Stimulated activated CD8-positive, alpha-beta memory T cell treated with anti-CD3 and anti-CD28 coated beads, Interleukin-7, amount 100 ng/mL, for 4 hours (primary cell): ENCODE data around the gene TMEM178B.

Experiments used
- DNase-seq, 2 donors: peaks; one replicate each; pipeline ENCODE4 v3.0.0-alpha.2; 2020; ENCODE audit warnings: low read depth in 2 of 2

The TMEM178B gene

DNA sequence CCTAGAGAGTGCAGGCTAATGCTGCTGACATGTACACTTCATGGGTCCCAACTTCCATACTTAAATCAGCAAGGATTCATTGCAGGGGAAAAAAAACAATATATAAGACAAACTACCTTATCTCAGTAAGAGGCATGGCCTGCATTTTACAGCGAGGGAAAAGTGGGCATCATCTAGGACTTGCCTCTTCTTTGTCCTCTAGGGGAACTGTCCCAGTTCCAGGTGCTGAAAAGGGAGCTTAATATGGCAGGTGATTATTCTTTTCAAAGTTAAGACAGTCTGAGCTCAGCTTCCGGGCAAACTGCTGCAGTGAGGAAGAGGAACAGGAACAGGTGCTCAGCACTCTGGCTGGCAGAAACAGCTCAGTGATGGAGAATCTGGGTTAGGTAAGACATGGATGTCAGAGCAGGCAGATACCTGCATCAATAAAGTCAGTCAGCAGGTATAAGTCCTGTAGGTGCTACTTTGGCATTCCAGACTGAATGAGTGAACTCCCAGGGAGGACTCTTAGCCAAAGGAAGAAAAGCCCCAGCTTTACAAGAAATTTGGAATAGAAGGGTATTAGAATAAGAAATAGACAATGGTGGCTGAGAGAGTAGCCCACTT lies 147.2 kb downstream of the TMEM178B start:
- DNase-seq: no peak

DNA sequence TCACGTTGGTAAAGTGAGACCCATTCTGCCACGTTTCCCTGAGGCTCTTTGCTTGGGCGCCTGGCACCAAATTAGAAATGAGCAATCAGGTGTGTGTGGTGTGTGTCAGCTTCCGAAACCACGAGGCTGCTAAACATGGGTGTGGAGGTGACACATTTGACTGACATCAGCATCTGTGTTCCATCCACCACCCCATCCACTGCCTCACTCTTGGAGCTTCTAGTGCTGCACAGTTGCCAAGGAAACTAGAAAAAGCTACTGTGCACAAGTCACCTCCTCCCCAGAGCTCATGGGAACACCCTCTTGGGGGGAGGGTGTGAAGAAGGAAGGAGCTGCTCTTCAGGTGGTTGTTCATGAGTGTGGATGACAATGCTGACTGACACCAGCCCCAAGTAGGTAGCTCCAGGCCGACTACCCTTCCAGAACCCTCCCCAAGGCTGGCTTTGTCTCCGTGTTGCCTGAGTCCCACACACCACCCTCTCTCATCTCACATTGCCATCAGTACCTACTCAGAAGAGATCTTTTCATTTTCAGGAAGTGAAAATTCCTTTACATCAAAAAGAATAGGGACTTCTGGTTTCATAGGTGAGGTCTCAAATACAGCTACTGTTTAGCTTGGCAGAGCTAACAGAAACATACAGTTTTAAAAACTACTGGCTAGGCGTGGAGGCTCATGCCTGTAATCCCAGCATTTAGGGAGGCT lies 152.2 kb downstream of the TMEM178B start:
- DNase-seq: no peak

DNA sequence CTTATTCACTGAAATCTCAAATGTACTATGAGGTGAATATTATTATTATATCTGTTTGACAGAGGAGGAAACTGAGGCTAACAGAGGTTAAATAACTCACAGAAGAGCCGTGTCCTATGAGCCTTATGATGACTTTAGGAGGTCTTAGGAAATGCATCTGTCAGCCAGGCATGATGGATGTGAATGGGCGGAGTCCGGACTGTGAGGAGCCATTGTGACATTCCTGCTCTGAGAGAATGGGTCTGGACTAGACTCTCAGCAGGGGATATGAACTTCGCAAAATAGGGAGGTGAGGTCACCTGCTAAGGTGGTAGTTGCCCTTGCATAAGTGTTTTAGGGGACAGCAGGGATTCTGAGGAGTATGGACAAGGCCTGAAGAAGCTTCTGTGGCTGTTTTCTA lies 153.6 kb downstream of the TMEM178B start:
- no peak for DNase-seq

DNA sequence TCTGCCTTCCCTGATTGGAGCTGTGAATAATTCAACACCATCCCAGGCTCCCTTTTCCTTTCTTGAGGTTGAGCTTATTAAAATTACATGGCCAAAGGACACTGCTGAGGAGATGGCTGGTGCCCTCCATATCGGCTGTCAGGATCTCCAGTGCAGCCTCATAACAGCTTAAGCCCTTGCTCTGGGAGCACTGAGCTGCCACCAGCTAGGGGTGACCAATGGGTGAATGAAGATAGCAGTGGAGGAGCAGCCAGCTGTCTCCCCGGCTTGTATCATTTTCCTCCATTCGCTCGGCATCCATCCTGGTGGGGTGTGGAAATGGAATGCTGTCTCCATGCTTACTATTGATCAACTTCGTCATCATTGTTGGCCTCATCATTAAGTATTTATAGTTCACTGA lies 154.6 kb downstream of the TMEM178B start:
- no peak for DNase-seq

DNA sequence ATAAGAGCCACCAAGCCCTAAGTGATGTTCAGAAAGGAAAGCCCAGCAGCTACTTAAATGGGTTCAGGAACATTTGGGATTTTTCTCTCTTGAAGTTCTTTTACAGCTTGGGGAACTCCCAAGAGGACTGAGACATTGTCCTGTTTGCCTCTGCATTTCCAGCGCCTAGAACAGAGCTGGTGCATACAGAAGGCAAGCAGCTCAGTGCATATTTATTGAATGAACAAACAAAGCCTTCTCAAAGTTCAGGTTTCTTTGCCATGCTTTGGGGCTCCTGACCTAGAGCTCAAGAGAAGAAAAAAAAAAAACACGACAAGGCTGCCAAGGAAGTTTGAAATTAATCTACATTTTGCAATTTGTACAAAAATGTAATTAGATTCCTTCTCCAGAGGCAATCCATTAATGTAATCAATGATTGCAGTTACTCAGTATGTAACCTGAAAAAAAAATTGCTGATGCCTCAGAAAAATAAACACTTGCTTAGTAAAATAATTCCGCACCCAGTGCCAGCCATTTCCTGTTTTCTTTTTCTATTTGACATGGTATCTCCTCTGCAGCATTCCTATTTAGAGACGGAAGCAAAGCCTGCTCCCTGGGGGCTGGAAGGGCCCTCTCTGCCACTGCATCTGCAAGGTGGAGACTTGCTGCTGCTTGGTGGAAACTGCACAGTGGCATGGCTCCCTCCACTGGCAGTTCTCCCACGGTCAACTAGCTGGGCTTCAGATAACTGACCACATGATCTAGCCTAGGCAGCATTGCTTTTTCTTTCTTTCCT lies 157.3 kb downstream of the TMEM178B start:
- no peak for DNase-seq

DNA sequence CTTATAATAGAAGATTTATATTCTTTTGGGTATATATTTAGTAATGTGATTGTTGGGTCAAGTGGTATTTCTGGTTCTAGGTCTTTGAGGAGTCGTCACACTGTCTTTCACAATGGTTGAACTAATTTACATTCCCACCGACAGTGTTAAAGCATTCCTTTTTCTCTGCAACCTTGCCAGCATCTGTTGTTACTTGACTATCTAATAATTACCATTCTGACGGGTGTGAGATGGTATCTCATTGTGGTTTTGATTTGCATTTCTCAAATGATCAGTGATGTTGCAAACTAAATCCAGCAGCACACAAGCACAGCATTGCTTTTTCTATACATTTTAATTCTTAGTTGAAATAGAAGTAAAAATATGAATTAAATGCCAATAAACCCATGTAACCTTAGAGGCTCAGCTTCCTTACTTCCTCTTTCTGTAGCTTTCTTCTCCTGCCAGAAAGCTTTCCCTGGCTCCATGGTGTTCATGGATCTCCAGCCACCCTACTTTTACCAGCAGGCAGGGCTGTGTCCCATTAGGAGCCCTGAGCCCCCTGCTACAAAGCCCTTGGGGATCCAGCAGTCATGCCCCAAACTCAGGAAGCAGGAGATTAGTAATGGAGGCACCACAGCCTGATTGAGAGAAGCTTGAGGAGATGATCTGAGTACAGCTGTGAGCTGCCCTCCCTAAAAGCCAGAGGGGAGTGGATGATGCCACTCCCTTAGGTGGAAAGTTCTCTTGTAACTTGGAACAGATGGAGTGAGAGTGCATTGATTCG lies 158.6 kb downstream of the TMEM178B start:
- no peak for DNase-seq

DNA sequence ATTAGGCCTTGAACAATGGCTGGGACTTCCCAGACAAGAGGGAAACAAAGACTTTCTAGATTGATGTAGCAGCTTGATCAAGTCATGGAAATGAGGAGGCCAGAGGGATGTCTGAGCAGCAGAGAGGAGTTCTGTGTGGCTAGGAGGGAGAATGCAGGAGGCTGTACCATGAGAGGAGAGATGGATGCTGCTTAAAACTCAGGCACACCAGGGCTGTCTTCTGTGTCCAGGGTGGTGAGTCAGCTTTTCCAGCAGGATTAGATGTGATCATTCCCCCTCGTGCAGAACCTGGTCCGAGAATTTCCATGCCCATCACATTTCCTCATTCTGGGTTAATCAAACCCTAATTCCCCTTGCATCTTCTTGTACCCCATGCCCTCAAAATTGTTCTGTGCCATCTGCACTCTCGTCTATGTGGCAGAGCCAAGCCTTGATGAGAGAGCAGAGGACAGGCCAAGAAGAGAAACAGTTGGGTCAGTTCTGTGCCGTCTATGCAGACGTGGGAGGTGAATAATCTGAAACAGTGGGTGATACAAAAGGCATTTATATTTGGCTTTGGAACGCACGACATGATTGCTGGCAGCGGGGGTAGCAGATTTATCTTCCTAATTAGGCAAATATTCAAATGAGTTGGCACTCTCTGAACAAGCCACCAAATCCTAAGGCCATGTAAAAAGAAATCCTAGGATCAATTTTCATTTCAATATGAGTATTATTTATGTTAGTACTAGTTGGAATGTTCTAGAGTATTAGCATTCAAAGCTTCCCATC lies 160.7 kb downstream of the TMEM178B start:
- no peak for DNase-seq

DNA sequence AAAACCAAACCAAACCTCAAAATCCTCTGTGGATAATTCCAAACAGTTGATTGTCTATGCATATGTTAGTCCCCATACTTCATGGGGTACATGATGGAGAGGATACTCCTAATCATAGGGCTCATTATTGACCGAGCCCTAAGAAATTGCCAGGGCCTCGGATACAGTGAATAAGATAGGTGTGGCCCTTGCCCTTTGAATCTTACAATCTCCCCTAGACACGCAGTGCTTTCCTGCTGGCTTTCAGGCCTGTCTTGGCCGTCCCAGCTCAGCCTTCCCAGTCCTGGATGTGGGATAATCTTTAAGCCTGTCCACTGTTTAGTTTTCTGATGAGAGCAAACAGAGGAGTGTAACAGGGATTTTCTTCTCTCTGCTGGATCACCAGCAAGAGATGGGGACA lies 161.8 kb downstream of the TMEM178B start:
- DNase-seq: no peak

DNA sequence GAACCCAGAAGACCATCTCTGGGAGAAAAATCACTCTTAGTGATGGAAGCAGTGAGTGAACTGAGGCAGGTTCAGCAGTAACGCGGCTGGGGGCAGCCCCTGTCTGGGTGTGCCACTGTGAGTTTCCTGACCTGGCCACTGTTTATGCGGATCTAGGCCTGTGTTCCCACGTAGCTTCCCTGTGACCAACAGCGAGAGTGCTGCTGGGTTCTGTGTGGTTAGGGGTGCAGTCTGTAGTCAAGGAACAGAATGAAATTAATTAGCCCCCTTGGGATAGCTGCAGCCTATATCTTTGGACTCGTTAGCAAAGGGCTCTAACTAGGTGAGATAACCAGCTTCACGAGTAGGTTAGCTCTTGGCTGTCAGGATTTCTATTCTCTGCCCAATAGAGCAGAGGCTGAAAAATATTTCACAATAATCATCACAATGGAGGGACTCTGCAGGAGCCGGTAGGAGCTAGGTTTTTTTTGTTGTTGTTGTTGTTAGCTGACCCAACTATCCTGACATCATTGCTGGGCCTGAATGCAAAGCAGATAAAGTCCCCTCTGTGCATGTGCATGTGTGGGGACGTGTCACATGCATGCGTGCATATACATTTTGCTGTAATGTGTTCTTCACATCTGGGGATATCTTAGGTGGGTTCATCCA lies 164.9 kb downstream of the TMEM178B start:
- DNase-seq: no peak

DNA sequence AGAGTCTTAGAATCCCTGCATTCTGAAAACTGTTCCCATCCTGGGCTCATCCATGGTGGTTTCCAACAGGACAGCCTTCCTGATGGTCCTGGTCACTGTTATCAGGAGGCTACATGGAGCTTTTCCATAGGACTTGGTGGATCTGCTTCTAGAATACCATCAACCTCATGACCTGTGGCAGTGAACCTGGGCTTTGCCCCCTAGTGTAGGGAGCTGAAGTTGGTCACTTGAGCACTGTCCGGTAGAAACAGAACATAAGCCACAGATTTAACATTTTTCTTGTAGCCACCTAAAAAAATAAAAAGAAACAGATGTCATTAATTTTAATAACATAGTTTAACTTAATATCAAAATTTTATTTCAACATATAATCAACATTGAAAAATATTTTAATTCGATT lies 165.8 kb downstream of the TMEM178B start:
- DNase-seq: no peak

DNA sequence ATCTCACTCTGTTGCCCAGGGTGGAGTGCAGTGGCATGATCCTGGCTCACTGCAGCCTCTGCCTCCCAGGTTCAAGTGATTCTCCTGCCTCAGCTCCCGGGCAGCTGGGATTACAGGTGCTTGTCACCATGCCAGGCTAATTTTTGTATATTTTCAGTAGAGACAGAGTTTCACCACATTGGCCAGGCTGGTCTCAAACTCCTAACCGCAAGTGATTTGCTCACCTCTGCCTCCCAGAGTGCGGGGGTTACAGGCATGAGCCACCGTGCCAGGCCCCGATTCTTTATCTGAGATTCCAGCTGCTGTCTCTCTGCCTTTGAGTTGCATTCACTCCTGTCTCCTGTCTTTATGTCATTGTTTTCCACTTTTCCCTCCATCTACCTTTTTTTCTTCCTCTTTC lies 168.7 kb downstream of the TMEM178B start:
- no peak for DNase-seq

DNA sequence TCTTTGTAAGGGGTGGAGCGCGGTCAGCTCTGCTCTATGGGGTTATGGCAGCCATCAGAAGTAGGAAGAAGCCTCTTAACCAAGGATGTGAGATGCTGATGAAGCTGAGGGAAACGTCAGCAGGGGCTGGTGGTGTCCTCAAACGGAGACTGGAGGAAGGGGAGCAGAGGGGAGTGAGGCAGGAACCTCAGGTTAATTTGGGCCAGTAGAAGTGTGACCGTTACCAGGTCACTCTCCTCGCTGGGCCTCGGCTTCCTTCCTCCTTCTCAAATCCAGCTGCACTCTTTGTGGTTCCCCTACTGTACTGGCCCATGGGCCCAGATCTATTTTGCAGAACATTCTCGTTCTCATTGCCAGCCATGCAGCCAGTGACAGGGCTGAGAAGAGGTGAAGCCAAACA lies 169.5 kb downstream of the TMEM178B start:
- no peak for DNase-seq

DNA sequence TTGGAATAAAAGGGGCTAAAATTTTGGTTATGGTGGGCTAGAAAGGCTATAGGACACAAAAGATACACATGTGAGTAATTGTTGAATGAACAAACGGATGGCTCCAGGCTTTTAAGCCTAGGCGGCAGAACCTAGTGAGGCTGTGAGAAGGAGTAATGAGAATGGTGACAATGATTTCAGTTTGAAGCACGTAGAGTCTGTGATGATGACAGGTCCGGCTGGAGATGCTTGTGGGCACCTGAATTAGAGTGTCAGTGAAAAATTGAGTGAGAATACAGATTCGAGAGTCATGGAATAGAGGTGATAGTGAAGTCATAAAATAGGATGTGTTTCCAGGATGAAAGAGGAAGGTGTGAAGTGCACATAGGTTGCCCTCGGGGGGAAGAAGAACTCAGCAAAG lies 170.6 kb downstream of the TMEM178B start:
- no peak for DNase-seq

DNA sequence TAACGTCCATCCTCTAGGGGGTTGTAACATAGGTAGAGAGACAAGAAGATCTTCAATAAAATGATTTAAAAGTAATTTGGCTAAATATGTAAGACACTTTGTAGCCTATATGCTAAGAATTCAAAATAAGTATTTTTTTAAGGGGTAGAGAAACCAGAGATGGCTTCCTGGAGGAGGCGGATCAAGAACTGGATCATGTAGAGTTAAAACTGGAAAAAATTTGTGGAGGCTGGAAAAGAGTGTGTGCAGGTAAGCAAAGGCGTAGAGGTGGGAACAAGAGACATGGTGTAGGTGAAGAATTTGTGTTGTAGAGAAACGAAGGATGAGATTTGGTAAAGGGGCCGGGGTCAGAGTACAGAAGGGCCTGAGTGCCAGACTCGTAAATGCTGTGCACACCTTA lies 172.6 kb downstream of the TMEM178B start:
- DNase-seq: no peak

DNA sequence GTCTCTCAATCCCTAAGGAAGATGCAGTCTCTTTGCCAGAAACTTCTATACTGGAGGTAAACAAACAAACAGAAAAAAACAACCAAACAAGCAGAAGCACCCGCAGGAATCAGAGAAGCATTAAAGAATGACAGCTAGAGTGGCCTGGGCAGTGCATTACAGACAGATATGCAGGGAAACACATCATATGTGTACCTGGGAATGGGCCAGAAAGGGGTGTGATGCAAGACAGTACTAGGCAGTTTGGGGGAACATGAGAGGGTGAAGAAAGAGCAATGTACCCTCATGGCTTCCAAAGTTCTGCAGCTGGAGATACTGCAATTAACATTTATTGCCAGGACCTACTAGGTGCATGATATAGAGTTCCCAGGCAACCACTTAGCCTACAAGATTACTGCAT lies 177.3 kb downstream of the TMEM178B start:
- DNase-seq: no peak

DNA sequence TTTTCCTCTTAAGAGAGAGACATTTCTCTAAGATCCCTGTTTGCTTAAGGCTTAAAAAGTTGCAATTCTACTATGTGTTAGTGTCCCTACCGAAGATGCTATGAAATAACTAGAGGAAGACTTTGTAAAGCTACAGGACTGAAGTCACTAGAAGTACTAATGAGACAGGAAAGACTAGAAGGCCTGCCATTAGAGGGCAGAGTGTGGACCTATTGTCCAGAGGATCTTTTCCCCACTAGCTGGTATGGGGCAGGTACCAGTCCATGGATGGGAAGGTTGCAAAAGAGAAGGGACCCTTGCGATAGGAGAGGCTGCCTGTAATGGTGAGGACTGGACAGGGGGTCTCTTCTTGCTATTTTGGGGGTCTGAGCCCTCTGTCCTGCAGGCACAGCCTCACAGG lies 178.1 kb downstream of the TMEM178B start:
- DNase-seq: no peak

DNA sequence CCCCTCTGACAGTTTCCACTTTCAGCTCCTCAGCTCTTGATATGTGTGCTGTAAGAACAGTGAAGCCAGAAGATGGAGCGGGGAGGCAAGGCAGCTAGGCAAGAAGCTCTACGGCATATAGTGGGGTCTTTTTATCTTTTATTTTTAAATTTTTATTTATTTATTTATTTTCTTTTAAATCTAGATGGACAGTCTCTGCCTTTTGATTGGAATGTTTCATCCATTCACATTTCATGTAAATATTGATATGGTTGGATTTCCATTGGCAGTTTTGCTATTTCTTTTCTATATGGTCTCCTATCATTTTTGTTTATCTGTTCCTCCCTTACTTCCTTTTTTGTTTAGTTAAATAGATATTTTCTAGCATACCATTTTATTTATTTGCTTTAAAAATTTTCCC lies 183.7 kb downstream of the TMEM178B start:
- DNase-seq: no peak

DNA sequence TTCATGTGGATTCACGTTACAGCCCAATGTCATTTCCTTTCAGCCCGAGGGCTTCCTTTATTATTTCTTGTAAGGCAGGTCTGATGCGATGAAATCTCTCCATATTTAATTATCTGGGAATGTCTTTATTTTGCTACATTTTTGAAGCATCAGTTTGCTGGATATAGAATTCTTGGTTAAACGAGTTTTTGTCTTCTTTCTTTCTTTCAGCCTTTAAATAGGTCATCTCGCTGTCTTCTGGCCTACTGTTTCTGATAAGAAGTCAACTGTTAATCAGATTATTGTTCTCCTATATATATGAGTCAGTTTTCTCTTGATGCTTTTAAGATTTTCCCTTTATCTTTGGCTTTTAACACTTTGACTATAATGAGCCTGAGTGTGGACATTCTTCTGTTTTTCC lies 184.7 kb downstream of the TMEM178B start:
- DNase-seq: no peak

DNA sequence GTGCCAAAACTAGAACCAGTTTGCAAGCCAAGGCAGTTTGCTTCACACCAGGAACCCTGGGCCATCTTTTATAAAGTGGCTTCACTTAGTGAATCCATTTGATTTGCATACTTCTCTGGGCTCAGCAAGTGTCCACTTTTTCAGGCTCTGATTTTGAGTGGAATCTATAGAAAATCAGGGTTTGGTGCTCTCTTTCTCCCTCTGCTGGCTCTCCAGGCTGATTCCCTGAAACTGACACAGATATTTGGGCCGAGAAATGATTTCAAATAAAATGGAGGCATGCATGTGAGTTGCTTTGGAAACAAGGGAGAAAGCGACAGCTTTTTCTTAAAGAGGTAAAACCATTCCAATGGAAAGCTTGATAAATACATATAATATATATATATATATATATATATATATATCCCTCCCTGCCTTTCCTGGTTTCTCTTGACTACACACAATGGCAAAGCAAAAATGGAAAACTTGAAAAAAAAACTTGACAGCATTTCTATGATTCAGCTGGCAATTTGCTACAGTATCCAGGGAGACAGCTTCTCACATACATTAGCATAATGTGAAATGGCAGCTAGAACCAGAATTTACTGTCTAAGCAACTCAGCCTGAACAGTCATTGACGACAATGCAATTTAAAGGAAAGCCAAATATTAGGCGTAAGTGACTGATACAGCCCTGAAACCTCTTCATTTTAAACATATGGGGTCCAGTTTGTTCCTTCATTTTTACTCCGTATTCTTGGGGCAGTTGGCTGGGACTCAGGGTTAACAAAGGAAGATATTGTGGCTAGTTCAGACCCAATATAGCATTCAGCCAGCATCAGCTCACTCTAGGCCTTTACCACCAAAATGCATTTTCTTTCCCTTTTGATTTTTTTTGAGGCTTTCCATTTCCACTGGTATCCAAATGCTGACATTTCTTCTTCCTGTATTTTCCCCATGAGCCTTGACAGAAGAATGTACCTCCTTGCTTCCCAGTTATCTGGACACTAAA lies 188.5 kb downstream of the TMEM178B start:
- no peak for DNase-seq

DNA sequence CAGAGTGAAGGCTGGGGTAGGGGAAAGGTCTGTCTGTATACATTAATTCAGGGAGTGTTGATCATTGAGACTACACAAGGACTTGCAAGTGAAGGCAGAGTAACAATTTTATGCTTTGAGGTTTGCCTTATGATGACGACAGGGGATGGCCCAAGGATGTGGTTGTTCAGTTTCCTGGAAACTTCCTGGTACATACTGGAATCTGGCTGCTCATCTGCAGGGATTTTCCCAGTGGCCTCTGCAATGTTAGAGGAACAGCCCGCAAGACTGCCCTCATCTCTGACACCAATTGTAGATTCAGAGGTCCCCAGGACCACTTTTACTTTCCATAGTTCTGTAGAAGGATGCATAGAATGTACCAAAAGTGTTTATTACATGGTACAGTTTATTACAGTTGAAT lies 189.6 kb downstream of the TMEM178B start:
- no peak for DNase-seq
